ENCODE results near the gene AMOTL1.

- no peak for TF ChIP-seq CTBP1 (IDR thresholded peaks at IDR 0.05; ENCODE audit: borderline replicate concordance)
- TF ChIP-seq TARDBP (IDR thresholded peaks at IDR 0.05) = no peak
- TF ChIP-seq SP1 (IDR thresholded peaks at IDR 0.05) = no peak
- no peak for TF ChIP-seq ELF4 (IDR thresholded peaks at IDR 0.05)
- no peak for TF ChIP-seq FOXK2 (IDR thresholded peaks at IDR 0.05)
- no peak for TF ChIP-seq FOXA1 (IDR thresholded peaks at IDR 0.05)
Measured at GRCh38 chr11:94804874-94805273, 36.7 kb downstream of the AMOTL1 start.
